DMS153 (cell line): ENCODE measurements around the gene BRSK2.
A peak's percentile ranks its signal among the peaks of the same experiment; 100 is the strongest.

Experiments
- DNase-seq: peaks from one replicate; lab custom pipeline; 2025; lab: John Stamatoyannopoulos, UW

The BRSK2 gene

DNA sequence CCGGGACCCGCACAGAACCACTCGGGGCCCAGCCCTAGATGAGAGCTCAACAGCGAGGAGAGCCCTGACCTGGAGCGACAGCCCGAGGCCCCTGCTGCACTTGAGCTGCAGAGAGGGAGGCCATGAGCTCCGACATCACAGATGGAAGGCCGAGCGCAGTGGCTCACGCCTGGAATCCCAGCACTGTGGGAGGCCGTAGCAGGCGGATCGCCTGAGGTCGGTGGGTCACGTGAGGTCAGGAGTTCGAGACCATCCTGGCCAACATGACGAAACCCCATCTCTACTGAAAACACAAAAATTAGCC lies 13.8 kb upstream of the BRSK2 start:
- DNase-seq, result no peak

- DNase-seq, result no peak
These were observed 12.4 kb upstream of the BRSK2 start for GRCh38 chr11:1377231-1377780.

- DNase-seq, result no peak
These were observed 7.8 kb upstream of the BRSK2 start for GRCh38 chr11:1381793-1382425.

DNA sequence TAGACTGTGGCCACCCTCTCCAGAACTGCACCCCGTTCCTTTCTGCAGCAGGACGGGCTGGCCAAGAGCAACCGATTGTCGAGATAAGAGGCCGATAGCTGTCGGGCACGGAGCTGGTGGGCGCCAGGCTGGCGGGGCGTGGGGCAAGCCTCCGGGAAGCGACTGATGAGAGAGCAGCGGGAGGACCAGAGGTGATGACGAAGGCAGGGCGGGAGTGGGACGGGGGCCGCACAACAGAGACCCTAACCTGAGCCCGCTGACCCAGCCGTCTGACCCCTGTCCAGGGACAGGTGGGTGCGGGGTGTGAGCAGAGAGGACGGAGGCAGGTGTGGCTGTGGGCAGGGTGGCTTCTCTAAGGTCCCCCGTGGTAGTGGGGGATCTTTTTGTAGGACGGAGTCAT lies 7.3 kb upstream of the BRSK2 start:
- no peak for DNase-seq

- peak; percentile 30 for DNase-seq
These were observed 6.7 kb upstream of the BRSK2 start for GRCh38 chr11:1382831-1383607.

DNA sequence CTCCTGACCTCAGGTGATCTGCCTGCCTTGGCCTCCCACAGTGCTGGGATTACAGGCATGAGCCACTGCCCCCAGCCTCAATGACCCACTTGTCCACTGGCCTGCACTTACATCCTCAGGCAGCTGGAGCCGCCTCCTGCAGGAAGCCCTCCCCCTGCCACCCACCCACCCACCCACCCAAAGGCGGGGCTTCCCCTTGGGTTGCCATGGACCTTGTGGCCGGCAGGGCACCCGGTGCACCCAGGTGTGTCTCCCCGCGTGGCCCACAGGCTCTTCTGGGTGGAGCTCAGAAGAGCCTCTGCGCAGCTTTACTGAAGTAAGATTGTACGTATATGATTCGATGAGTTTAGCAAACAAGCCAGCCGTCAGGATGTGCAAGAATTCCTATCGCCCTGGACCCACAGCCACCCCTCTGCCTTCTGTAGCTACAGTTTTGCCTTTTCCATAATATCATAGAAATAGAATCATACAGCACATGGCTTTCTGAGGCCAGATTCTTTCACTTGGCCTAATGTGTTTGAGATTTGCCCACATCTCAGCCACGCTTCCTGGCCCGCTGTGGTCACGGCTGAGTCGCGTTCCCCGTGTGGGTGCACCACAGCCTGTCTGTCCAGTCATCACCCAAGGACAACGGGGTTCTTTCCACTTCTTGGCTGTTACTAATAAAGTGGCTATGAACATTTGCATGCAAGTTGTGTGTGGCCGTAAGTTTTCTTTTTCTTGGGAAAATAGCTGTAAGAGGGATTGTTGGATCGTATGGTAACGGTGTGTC lies 5.3 kb upstream of the BRSK2 start:
- DNase-seq, result no peak

DNA sequence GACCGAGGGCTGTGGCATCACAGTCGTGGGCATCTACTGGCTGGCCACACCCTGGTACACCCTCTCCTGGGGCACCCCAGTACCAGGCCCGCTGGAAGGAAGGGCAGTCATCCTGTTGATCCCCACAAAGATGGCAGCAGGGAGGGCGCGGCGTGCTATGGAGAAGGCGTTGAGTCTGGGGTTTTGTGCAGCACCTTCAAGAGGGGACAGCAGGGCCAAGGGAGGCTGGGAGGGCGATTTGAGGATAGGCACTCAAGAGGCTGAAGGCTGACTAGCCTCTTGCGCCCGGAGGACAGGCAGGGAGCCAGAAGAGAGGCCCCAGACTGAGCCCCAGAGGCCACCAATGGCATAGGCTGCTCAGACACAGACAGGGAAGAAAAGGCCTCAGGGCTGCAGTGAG lies 2.2 kb upstream of the BRSK2 start:
- DNase-seq, result no peak

DNA sequence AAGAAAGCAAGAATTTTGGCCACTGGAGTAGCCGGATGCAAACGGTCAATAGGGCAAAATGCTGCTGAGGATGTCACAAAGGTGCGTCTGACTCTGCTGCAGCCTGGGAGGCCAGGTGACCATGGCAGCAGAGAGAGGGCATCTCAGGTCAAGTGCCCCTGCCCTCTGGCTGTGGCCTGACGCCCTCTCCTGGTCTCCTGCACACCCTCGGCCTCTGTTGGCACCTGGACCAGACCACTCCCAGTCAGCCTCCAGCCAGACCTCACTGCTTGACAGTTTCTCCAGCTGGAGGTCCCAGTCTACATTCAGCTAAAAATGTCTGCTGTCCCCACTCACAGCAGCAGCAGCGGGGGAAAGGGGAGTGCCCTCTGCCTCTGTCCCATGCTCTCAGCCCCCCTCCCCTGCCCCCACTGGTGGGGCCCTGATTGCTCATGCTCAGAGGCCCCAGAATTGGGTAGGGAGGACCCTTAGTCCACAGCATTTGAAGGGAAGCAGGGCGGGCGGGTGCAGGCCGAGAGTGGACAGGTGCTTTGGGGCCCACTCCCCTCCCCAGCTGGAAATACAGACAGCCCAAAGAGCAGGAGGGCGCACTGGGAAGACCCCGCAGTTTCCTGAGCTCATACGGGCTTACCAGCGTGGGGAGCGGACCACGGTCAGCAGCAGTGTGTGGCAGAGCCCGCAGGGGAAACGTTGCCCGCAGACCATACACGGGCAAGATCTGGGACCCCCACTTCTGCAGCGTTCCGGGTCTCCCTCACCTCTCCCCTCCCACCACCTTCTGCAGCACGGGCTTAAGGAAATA lies 1.6 kb upstream of the BRSK2 start:
- peak; percentile 46 for DNase-seq

GRCh38 chr11:1388763-1389102 lies 1.0 kb upstream of the BRSK2 start:
- DNase-seq, result no peak

GRCh38 chr11:1389103-1389931 lies 417 bp upstream of the BRSK2 start:
- peak; percentile 93 for DNase-seq

- no peak for DNase-seq
These were observed 933 bp downstream of the BRSK2 start for GRCh38 chr11:1390569-1391164.

DNA sequence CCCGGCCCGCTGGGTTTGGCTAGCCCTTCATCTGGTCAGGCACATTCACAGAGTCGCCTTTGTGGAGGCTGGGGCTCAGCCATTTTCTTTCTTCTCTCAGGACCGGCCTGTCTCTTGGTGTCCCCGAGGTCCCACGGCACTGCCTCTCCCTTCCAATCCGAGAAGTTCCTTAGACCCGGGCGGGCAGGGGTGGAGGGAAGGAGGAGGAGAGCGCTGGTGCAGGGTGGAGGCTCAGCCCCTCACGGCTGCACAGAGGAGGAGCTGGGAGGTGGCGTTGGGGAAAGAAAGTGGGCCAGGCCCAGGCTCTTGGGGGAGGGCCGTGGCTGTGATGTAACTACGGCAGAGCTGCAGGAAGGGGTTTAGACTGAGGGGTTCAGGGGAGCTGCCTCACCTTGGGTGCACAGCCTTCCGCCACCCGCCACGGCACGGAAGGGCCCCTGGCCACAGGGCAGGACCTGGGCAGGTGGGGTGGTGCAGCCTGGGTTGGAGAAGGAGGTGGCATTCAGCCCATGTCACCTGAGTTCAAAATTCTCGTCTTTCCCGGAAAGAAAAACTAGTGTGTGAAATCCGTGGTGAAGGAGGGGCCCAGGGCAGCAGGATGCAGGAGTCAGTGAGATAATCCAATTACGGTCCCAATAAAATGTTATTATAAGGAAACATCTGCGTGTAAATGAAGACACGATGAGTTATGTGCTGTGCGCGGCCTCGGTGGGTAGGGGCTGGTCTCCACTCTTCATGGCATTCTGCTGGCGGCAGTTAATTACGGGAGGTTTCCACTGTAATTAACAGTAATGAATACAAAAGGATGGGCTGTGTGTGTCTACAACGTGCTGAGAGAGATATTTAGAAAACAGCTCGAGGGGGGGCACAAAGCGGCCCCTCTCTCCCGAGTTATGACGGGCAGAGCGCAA lies 1.7 kb downstream of the BRSK2 start:
- DNase-seq, result no peak

- no peak for DNase-seq
These were observed 2.4 kb downstream of the BRSK2 start for GRCh38 chr11:1392111-1392510.

DNA sequence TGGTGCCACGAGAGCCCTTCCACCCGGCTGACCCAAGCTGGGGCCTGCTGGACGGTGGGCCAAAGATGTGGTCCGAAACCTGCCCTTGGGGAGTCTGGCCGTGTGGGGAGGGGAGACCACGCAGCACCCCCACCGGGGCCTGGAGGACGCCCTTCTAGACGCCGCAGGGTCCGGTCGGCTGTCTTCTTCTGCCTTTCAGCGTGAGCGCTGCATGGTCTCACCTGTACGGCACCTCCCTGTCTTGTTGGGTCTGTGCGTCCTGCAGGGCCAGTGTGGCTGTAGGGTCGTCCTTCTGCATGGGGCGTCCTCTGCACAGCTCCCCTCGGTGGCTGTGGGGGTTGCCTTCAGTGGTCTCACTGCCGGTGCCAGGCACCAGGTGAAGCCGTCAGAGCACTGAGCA lies 2.8 kb downstream of the BRSK2 start:
- DNase-seq, result no peak

DNA sequence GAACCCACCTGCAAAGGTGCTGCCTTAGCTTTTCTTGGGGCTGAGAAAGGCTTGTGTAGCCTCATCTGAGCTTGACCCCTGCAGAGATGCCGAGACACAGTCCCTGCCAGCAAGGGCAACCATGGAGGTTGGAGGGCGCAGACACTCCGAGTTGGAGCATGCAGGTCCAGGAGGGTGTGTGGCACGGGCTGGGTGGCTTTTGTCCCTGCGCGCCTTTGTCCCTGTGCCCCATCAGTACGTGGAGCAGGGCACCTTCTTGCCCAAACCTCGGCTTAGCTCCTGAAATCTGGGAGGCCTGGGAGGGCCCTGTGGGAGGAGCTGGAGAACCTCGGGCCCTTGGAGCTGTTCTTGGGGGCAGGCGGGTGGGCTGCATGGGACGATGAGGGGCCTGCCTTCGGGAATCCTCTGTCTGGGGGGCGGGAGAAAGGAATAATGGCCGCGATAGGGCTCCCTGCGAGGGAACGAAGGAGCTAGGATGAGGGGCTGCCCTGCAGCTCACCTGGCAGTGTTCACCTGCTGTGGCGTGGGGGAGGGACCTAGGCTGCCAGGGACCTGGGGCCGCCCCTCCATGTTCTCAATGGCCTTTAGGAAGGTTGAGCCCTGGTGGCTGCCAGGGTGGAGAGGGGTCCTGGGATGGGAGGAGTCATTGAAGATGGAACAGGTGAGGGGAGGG lies 3.4 kb downstream of the BRSK2 start:
- DNase-seq, result no peak

GRCh38 chr11:1394936-1395772 lies 5.4 kb downstream of the BRSK2 start:
- DNase-seq, result no peak

DNA sequence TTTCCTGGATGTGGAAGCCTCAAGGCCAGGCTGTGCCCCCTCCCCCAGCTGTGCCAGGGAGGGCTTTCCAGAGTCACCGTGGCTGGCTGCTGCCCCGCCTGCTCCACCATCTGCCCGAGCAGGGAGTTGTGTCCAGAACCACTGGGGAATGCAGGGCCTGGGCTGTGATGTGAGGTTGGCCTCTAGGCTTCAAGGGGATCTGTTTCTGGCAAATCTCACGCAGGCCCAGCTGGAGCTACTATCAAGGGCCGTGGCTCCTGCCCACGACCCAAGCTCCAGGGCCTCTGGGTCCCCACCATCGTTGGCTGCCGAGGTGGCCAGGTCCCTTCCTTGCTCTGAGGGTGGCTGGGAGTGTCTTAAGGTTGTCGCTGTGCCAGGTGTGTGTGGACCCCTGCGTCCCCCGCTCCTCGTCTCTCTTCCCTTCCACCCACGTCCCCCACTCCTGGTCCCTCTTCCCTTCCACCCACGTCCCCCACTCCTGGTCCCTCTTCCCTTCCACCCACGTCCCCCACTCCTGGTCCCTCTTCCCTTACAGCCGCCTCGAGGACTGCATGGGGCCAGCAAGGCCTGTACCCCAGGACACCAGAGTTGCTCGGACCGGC lies 6.1 kb downstream of the BRSK2 start:
- no peak for DNase-seq

GRCh38 chr11:1396375-1396841 lies 6.7 kb downstream of the BRSK2 start:
- DNase-seq, result no peak
